ENCODE data around the gene PRKCZ.

Gene PRKCZ

DNA sequence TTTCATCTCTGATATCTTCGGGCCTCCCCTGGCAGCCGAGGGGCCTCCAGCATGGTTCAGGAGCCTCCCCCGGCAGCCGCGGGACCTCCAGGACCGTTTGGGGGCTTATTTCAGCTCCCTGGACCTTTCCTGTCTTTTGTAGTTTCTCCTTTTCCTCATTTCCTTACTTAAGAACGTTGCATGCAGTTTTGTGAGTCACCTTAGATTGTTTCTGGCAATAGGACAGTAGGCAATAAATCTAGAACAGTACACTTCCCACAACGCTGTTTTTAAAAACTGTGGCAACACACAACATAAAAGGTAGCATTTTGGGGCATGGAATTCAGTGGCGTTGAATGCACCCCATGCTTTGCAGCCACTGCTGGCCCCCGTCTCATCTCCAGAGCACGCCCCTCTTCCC is 120.0 kb downstream of the PRKCZ start:
- no peak for DNase-seq (ENCODE audit: low read depth in 2 of 2)

DNA sequence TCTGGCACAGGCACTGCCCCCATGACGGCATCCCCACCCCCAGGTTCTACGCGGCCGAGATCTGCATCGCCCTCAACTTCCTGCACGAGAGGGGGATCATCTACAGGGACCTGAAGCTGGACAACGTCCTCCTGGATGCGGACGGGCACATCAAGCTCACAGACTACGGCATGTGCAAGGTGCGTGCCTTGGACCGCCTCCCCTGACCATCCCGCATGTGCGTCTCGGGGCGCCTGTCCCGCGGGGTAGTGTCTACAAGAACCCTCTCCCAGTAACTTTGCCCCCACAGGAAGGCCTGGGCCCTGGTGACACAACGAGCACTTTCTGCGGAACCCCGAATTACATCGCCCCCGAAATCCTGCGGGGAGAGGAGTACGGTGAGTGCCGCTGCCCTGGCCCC is 121.8 kb downstream of the PRKCZ start:
- DNase-seq (ENCODE audit: low read depth in 2 of 2), result no peak
- TF ChIP-seq, protein P1, sequence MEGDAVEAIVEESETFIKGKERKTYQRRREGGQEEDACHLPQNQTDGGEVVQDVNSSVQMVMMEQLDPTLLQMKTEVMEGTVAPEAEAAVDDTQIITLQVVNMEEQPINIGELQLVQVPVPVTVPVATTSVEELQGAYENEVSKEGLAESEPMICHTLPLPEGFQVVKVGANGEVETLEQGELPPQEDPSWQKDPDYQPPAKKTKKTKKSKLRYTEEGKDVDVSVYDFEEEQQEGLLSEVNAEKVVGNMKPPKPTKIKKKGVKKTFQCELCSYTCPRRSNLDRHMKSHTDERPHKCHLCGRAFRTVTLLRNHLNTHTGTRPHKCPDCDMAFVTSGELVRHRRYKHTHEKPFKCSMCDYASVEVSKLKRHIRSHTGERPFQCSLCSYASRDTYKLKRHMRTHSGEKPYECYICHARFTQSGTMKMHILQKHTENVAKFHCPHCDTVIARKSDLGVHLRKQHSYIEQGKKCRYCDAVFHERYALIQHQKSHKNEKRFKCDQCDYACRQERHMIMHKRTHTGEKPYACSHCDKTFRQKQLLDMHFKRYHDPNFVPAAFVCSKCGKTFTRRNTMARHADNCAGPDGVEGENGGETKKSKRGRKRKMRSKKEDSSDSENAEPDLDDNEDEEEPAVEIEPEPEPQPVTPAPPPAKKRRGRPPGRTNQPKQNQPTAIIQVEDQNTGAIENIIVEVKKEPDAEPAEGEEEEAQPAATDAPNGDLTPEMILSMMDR (IDR thresholded peaks at IDR 0.05; ENCODE audit: low read depth, low read length), result no peak

More for the DNA sequence above, 120.0 kb downstream of the PRKCZ start:
- no peak overlapping the region for H3K4me3 ChIP-seq (replicated peaks in 1 of 2; ENCODE audit: low read depth in 2 of 2, low read length in 2 of 2)
- TF ChIP-seq, protein P1 (IDR thresholded peaks at IDR 0.05; ENCODE audit: low read depth, low read length), result no peak

DNA sequence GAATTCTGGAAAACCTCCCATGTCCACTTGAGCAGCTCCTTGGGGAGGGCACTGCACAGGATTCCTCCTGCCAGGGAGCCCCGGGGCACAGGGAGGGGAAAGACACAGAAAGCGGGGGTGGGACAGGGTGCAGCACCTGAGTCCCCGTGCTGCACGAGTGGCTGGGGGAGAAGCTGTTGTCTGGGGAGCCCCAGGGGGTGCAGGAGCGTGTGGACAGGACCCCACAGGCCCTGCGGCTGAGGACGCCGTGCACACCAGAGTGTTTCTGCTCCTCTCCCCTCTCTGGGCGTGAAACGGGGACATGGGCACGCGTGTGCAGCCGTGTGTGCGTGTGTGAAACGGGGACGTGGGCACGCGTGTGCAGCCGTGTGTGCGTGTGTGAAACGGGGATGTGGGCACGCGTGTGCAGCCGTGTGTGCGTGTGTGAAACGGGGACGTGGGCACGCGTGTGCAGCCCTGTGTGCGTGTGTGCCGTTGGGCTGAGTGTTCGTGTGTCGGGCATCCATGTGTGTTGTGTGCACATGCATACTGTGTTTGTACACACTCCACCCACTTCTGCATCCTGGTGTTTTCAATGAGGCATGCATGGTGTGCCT is 122.4 kb downstream of the PRKCZ start:
- no peak overlapping the region for H3K4me3 ChIP-seq (replicated peaks in 1 of 2; ENCODE audit: low read depth in 2 of 2, low read length in 2 of 2)
- TF ChIP-seq, protein P1 (IDR thresholded peaks at IDR 0.05; ENCODE audit: low read depth, low read length), result no peak
- DNase-seq (ENCODE audit: low read depth in 2 of 2), result no peak

More for the DNA sequence above, 121.8 kb downstream of the PRKCZ start:
- no peak overlapping the region for H3K4me3 ChIP-seq (replicated peaks in 1 of 2; ENCODE audit: low read depth in 2 of 2, low read length in 2 of 2)

DNA sequence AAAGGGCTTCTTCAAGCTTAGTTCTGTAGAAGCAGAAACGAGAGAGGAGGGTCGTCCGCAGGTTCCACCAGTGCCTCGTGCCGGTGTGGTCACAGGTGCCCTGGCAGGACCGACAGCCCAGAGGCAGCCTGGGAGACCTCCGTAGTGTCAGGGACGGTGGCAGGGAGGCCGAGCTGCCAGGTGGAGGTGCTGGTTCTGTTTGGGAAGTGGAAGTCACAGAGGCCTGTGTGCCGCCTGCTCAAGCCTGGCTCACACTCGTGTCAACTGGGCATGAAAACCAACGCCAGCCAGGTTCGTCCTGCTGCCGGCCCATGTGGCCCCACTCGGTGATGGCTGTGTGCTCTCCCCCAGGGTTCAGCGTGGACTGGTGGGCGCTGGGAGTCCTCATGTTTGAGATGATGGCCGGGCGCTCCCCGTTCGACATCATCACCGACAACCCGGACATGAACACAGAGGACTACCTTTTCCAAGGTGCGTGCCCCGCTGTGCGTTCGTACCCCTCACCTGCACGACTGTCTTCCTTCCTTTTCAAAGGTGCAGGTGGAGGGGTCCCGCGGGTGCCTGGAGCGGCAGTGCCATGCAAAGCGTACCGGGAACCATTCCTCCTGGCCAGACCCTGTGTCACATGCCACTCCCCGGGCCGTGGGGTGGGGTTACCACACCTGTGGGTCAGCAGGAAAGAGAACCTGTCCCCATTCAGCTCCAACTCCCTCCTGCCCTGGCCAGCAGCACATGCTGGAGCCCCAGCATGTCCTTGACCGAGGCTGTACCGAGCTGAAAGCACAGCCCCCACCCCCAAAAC is 123.5 kb downstream of the PRKCZ start:
- TF ChIP-seq, protein P1 (IDR thresholded peaks at IDR 0.05; ENCODE audit: low read depth, low read length), result no peak
- DNase-seq (ENCODE audit: low read depth in 2 of 2), result no peak
- no peak overlapping the region for H3K4me3 ChIP-seq (replicated peaks in 1 of 2; ENCODE audit: low read depth in 2 of 2, low read length in 2 of 2)

DNA sequence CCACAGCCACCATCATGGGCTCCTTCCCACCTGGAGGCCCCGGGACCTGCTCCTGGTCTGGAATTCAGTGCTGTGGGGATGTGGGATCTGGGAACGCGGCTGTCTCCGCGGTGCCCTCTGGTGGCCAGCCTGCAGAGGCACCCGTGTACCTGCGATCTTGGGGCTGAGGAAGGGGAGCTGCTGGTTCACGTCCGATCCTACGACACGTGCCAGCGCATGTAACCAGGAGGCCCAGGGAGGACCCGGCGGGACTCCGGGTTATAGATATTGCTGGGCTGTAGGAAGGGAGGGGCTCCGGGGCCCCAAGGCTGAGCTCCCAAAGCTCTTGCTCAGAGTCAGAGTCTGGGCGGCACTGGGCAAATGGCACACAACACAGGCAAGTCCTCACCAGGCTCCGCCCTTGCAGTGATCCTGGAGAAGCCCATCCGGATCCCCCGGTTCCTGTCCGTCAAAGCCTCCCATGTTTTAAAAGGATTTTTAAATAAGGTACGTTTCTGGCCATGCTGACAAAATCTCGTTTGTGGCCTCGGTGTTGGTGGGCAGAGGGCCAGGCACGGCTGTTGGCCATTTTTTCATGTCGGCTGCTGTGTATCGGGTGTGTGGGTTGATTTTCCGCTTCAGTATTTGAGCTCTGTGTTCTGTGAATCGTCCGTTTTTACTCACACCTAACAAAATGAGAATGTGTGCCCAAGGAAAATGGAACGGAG is 124.3 kb downstream of the PRKCZ start:
- TF ChIP-seq, protein P1 (IDR thresholded peaks at IDR 0.05; ENCODE audit: low read depth, low read length), result peak; percentile 97
- H3K4me3 ChIP-seq (replicated peaks in 1 of 2; ENCODE audit: low read depth in 2 of 2, low read length in 2 of 2), result peak overlapping the region; percentile 26 to 38
- peak; percentile 62 to 73 for DNase-seq (ENCODE audit: low read depth in 2 of 2)

DNA sequence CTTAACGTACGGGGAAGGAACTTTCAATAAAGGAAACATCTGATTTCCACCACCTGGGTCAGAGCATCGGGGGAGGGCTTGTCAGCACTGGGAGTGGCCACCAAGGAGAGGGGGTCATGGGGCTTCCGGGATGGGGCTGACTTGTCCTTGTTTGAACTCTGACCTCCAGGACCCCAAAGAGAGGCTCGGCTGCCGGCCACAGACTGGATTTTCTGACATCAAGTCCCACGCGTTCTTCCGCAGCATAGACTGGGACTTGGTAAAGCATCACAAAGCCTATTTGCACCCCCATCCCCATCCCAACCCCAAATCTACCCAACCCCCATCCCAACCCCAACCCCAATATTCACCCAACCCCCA is 124.8 kb downstream of the PRKCZ start:
- H3K4me3 ChIP-seq (replicated peaks in 1 of 2; ENCODE audit: low read depth in 2 of 2, low read length in 2 of 2), result no peak overlapping the region
- TF ChIP-seq, protein P1 (IDR thresholded peaks at IDR 0.05; ENCODE audit: low read depth, low read length), result no peak
- DNase-seq (ENCODE audit: low read depth in 2 of 2), result no peak
